GM18909 (cell line): ENCODE measurements around the gene SMAD6.

Experiments
- ATAC-seq: cut with Tn5 transposase; IDR thresholded peaks from one replicate; pipeline ENCODE4 v1.9.1; 2021; ENCODE audit warnings: mild to moderate bottlenecking; ENCODE audit not compliant: unreplicated experiment, poor library complexity

SMAD6 gene

DNA sequence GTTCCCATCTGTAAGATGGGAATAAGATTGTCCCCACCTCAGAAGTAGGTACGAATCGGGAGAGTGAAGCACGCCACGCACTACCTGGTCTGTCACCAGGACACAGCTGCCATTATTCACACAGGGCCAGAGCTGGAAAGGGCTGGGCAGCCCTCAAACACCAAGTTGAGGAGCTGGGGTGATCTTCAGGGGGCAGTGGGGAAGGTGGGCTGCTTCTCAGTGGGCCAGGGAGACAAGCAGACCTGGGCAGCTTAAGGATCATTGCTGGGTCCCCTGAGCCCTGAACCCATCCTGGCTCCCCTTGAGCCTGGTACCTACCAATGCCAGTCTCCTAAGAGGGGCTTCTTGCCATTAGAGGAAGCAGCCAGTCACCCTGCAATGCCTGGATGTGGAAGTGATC lies 82.1 kb downstream of the SMAD6 start:
- no peak for ATAC-seq

DNA sequence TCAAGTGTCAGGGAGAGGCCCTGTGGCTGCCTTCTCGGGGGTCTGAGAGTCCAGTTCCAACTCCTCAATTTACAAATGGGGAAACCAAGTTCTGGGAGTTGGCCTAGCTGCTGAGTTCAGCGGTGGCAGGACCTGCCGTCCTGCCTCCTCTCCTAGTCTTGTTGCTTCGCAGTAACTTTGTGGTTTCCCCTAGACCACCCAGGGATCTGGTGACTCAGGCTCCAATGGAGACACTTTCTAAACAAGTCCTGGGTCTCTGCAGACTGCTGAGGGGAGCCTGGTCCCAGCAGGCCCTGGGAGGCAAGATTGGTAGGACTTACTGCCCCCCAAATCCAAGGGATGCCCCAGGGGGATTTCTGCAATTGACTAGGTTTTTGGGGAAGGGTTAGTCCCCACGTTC lies 83.6 kb downstream of the SMAD6 start:
- ATAC-seq = no peak

DNA sequence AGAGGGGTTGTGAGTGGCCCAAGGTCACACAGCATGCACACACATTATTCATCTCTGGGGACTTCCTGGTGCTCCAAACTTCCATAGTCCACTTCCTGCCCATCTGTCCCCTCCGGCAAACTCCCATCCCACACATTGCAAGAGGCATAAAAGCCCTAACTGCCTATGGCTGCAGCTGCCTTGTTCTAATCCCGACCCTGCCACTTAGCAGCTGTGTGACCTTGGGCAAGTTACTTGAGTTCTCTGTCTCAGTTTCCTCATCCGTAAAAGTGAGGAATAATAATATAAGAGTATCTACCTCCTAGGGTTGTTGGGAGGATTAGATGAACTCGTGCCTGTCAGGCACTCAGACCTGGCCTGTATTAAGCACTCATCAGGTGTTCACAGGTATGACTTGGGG lies 84.2 kb downstream of the SMAD6 start:
- no peak for ATAC-seq

DNA sequence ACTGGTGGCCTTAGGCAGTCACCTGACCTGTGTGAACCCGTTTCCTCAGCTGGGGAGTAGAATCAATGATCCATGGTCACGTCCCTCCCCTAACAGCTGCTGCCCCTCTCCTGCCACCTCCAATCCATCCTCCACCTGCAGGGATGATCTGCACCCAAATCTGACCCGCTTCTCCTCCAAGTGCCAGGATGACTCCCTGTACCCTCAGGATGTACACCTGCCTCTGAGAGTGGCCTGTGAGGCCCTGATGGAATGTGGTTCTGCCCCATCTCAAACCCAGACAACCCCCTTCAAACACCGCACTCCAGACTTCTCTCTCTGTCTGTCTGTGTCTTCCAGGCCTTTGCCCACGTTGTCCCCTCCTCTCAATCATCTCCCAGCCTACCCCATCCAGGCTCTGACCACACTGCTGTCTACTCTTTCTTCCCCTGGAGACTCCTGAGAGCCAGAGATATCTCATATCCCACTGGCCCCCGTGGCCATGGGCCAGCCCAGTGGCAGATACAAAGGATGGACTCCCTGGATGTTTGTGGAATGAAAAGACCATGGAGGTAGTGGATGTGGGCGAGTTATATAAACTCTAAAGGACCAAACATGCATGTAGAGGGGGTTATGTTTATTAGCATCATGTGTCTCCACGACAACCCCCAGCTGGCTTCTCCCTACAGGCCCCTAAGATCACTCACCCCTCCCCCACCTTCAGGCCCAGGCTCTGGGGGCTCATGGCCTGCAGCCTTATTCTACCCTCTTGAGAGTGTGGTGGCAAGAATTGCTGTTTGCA lies 84.9 kb downstream of the SMAD6 start:
- no peak for ATAC-seq

DNA sequence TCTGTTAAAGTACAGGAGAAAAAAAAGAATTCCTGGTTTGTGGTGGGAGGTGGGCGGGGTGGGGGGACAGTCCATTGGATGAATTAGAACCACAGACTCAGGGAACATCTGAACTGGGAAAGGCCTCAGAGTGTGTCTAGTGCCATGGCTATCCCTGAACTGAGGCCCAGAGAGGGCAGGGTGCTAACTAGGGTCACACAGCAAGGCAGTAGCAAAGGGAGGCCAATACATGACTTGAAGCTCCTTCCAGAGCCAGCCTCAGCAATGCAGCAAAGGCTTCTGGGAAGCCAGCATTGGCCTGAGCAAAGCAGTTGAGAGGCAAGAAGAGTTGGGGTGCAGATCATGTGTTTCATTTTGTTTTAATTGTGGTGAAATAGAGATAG lies 85.4 kb downstream of the SMAD6 start:
- no peak for ATAC-seq

DNA sequence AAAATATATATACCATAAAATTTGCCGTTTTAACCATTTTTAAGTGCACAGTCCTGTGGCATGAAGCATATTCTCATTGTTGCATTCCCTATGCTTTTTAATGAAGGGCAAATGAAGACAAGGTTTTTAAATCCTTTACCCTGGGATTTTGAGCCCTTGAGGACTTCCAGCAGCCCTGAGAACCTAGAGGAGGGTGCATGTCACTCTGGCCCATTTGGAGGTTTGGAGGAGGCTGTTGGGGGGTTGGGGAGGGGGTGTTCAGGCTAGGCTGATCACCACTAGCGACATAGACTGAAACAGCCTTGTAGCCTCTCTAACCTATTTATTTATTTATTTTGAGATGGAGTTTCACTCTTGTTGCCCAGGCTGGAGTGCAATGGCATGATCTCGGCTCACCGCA lies 86.0 kb downstream of the SMAD6 start:
- no peak for ATAC-seq

DNA sequence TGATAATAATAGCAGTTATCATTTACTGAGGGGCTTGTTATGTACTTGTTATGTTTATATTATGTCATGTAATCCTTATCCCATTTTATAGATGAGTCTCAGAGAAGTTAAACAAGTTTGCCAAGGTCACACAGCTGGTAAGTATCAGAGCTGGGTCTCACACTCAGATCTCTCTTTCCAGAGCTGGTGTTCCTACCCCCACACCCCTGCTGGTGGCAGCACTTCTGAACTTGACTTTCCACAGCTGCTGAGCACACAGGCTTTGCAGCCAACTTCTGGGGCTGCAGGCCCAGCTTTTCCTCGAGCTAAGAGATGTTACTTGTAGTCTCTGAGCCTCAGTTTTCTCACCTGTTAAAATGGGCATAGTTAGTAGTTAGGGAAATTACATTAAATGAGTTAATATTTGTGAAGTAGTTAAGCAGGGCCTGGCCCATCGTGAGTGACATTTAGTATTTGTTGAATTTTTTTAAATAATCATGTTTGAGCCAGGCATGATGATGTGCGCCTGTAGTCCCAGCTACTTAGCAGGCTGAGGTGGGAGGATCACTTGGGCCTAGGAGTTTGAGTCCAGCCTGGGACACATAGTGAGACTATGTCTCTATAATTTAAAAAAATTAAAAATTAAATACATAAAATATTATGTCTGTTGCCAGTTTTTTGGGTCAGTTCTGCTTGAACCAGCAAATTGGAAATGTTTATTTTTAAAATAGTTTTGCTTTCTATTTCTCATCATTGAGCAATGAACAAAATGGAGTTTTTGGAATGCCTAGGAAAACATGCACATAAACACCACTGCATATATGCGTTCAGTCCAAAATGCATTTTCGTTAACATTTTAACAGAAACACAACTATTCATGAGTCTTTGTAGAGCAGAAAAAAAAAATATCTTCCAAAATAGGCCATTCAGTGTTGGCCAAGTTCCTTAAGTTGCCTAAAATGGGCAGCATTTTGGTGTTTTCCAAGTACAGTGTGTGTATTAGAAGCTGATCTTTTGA lies 87.3 kb downstream of the SMAD6 start:
- no peak for ATAC-seq

DNA sequence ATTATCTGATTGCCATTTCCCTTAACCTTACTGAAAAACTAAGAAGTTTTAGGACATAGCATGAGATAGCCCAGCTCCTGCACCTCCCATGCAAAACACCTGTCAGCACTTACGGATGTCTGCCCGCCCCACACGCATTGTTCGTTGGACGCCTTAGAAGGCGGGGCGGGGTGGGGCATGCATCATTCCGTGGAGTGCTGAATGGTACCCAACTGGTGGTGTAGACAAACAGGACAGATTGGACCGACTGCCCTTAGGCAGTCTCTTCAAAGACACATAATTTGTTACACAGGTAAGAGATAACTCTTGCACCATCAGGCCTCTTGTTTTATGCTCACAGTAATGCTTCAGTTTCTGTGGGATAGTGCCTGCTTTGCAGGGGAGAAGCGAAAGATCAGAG lies 93.8 kb downstream of the SMAD6 start:
- ATAC-seq = no peak

DNA sequence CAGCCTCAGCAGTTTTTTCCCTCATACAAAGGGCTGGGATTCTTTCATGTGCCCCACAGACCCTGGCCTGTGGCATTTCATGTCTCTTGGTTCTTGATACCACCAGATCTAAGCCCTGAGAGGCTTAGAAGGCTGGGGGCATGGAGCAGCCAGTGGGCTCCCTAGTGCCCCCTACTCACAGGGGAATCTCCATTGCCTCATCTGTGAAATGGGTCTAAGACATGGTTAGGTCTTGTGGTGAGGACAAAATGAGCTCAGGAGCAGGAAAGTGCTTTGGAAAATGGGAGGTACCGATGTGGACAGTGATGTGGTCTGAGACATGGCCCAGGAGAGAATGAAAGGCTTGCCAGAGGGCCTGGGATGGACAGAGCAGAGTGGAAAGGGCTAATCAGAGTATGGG lies 94.3 kb downstream of the SMAD6 start:
- no peak for ATAC-seq

DNA sequence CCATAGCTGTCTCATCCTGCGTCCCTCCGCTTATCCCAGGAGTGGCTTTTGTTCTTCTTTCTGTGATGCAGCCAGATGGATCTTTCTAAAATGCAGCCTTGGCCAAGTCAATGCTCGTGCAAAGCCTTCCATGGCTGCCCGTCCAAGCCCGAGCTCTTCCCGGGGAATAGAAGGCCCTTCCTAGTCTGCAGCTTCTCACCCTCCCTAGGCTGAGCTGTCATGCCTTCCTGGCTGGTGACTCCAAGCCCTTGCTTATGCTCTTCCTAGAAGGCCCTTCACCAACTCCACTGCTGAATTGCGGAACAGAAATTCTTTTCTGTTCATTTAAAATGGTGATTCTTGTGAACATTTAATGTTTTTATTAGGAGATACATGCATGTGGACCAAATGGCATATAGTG lies 95.9 kb downstream of the SMAD6 start:
- ATAC-seq = no peak

DNA sequence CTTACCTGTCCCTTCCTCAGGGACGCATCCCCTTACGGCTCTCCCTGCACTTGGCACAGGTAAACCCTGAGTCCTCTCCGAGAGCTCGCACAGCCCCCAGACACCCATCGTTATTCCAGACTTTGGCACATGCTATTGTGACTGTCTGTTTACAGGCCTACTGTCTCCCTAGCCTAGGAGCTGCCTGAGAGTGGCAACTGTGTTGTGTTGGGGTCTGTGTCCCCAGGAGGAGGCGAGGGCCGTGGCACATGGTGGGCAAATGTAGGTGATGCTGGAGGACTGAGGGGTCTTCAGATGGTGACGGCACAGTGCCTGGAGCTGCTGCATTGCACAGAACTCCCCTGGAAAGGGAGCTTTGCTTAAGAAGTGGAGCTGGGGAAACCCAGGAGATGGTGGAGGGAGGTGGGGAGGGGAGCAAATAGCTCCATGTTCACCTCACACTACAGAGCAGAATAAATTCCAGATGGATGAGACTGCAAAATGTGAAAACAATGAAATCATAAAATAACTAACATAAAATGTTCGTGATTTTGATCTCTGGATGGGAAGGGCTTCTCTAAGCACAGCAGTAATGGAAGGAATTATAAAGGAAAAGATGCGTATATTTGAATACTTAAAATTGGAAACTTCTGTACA lies 96.5 kb downstream of the SMAD6 start:
- ATAC-seq = no peak

DNA sequence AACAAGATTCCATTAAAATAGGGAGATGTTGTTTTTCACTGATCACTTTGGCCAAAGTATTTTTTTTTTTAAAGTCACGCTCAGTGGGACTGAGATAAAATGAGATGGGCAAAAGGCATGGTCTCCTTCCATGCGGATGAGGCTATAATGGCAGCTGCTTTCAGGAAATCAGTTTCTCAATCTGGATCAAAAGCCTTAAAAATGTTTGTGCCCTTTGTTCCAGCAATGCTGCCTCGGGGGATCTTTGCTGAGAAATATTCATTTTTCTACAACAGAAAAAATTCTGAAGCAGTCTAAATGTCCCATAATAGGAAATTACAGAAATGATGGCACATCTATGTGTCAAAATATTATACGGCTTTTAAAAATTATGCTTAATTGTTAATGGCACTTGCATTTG lies 97.2 kb downstream of the SMAD6 start:
- no peak for ATAC-seq

DNA sequence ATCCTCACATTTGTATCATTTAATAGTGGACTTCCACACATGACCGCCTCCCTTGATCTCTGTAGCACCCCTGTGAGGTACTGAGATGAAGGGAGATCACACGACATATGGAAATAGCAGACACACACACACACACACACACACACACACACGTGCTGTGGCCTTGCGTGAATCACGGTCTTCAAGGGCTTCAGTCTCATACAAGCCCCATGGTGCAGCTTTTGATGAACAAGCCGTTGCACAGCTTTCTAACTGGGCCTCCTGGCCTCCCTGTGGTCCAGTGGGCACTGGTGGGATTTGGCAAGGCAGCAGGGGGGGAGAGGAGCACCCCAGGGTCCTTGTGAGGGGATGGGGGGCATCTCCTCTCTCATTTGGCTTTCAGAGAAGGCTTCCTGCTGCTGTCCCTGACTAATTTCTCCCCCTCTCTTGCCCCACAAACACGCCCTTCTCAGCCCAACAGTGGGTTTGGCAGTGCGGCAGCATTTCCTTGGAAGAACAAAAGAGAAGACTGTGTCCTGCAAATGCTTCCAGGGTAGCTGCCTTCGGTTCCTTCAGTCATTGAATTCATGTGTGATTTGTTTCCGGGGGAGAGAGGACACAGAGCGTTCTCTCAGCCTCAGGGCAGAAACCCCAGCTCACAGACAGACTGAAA lies 98.7 kb downstream of the SMAD6 start:
- no peak for ATAC-seq

DNA sequence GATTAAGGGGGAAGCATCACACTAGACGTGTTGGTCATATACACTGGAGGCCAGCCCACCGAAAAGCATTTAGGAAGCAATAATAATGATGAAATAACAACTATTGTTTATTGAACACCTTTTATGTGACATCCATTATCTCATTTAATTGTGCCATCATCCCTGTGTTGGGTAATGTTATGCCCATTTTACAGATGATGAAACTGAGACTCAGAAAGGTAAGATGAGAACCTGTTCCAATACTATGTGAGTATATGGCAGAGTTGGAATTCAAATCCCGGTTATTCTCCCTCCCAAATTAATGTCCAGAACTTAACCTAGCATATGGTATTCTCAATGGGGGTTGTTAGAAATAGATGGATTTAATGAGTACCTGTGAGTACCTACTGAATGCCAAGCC lies 99.2 kb downstream of the SMAD6 start:
- ATAC-seq = no peak

DNA sequence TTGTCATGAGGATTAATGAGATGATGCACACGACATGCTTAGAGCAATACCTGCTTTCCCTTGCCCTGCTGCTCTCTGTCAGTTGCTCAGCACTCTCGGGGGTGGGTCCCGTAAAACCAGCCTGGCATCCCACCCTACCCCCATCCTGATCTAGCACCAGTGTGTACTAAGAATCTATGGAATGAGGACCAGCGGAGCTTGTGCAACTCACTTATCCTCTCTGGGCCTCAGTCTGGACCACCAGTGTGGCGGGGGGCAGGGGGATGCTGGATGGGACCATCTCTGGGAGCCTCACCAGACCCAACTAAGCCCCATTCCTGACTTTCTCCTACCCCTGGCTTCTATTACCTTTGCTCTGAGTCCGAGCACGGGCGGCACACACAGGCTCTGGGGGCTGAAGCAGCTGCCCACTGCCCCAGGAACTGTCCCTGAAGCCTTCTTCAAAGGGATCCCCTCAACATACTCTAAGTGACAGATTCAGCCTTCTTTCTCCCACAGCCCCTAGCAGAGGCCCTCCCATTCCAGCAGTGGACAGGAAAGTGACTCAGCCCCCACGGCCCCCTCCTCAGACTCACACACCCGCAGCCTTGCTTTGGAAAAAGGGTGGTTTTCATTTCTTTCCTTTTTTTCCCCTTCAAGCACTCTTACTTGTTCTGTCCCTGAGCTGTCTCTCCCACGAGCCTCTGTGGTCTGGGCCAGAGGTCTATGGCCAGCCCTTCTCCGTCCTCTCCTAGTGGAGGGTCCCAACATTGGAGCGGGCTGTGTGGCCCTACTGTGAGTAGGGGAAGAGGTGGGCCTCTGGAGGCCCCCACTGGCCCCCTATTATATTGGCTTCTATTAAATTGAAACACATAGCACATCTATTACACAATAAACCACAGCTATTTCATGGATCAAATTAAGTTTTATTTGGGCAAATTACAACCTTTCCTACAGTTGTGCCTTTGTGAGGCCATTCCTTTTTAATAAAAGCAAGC lies 100.3 kb downstream of the SMAD6 start:
- no peak for ATAC-seq

DNA sequence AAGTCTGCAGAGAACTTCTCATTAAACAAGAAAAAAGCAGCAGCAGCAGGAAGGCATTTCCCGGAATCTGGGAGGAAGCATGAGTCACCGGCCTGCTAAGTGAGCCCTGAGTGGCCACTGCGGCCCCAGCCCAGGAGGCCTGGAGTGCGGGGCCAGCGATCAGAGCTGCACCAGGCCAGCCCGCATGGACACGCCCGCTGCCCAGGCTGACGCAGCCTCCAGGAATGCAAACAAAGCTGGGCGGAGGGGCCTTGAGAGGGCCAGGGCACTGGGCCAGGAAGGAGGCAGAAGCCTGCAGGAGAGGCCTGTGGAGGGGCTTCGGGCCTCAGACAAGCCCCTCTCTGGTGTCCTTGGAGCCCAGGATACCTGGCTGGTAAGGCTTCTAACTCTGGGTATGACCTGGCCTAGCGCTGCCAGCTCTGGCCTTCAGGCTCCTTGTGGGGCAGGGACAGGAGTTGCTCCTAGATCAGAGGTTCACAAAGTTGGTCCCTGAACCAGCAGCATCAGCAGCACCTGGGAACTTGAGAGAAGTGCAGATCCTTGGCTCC lies 101.2 kb downstream of the SMAD6 start:
- no peak for ATAC-seq

DNA sequence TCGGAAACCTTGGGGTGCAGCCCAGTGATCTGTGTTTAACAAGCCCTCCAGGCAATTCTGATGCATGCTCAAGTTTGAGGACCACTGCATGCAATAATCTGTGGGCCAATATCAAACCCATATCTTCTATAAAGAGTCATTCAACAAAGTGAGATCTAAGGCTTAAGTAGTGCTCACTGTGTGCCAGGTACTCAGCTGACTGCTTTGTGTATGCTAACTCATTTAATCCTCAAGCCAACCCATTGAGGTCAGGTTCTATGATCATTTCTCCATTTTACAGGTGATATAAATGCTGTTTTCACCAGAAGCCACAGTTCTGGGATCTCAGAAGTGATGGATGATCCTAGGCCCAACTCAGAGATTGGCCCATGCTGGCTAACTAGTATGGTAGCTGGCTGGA lies 101.7 kb downstream of the SMAD6 start:
- no peak for ATAC-seq

DNA sequence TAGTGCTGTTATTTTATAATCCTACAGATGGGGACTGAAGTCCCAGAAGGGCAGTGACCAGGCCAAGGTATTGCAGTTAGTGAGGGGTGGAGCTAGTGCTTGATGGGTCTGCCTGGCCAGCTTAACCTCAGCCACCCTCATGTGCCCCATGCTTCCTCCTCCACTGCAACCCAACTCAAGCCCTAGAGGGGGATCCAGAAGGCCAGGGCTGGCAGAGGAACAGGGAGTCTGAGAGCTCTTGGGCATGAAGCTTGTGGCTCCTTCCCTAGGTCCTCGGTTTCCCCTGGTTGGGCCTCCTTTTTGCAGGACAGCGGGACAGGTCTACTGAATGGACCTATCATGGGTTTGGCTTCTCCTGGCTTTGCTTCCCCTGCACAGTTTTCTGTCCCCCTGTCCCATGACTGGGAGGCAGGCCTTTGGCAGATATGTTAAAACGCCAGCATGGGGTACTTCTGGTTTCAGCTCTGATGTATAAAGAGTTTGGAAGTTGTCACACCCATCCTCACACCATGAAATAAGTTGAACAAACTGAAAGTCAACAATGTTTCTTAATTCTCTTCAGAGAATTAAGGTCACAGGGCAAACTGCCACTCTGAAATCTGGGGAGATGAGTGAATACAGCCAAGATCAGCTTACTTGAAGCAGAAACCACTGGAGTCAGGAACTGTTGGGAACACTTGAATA lies 103.3 kb downstream of the SMAD6 start:
- no peak for ATAC-seq
